ENCODE measurements around the gene PDIA4.
"Not testable (repeated sequence)": the region's sequence is repeated elsewhere in the genome, so short reads cannot be mapped to it uniquely, and the experiment has no call there.

GRCh38 chr7:148979072-148979471 lies 49.2 kb downstream of the PDIA4 start:
- TF ChIP-seq, protein P1, sequence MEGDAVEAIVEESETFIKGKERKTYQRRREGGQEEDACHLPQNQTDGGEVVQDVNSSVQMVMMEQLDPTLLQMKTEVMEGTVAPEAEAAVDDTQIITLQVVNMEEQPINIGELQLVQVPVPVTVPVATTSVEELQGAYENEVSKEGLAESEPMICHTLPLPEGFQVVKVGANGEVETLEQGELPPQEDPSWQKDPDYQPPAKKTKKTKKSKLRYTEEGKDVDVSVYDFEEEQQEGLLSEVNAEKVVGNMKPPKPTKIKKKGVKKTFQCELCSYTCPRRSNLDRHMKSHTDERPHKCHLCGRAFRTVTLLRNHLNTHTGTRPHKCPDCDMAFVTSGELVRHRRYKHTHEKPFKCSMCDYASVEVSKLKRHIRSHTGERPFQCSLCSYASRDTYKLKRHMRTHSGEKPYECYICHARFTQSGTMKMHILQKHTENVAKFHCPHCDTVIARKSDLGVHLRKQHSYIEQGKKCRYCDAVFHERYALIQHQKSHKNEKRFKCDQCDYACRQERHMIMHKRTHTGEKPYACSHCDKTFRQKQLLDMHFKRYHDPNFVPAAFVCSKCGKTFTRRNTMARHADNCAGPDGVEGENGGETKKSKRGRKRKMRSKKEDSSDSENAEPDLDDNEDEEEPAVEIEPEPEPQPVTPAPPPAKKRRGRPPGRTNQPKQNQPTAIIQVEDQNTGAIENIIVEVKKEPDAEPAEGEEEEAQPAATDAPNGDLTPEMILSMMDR (conservative IDR thresholded peaks at IDR 0.05 in 1 of 2, IDR thresholded peaks at IDR 0.05 in 1 of 2; ENCODE audit: low read depth in 1 of 2, low read length in 2 of 2): not testable (repeated sequence)
- TF ChIP-seq EZH2 (IDR thresholded peaks at IDR 0.05; ENCODE audit: low read length, missing control alignments): not testable (repeated sequence)

All from fibroblast of lung (primary cell).